ENCODE measurements around the gene LRP1-AS.

DNA sequence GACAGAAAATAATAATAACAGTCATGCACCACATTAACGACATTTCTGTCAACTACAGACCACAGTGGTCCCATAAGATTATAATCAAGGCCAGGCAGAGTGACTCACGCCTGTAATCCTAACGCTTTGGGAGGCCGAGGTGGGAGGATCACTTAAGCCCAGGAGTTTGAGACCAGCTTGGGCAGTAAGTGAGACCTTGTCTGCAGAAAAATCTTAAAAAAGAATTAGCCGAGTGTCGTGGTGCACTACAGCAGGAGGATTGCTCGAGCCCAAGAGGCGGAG lies 49.9 kb downstream of the LRP1-AS start:
- no peak for TF ChIP-seq POLR2A (IDR thresholded peaks at IDR 0.05)
- TF ChIP-seq, protein P1, sequence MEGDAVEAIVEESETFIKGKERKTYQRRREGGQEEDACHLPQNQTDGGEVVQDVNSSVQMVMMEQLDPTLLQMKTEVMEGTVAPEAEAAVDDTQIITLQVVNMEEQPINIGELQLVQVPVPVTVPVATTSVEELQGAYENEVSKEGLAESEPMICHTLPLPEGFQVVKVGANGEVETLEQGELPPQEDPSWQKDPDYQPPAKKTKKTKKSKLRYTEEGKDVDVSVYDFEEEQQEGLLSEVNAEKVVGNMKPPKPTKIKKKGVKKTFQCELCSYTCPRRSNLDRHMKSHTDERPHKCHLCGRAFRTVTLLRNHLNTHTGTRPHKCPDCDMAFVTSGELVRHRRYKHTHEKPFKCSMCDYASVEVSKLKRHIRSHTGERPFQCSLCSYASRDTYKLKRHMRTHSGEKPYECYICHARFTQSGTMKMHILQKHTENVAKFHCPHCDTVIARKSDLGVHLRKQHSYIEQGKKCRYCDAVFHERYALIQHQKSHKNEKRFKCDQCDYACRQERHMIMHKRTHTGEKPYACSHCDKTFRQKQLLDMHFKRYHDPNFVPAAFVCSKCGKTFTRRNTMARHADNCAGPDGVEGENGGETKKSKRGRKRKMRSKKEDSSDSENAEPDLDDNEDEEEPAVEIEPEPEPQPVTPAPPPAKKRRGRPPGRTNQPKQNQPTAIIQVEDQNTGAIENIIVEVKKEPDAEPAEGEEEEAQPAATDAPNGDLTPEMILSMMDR (IDR thresholded peaks at IDR 0.05), result no peak

All from lower leg skin (tissue), 3 donors.